Measurements from ENCODE around the gene RAPGEF5.

The RAPGEF5 gene

GRCh38 chr7:22390516-22390915 lies 33.6 kb upstream of the RAPGEF5 start:
- TF ChIP-seq GABPA (IDR thresholded peaks at IDR 0.05; ENCODE audit: low read depth) (no peak), CTCF (IDR thresholded peaks at IDR 0.05; ENCODE audit: insufficient read depth, low read length) (no peak), SPI1 (IDR thresholded peaks at IDR 0.05; ENCODE audit: borderline replicate concordance, low read depth) (no peak), POLR2AphosphoS5 (IDR thresholded peaks at IDR 0.05; ENCODE audit: low read depth) (no peak), REST (IDR thresholded peaks at IDR 0.05; ENCODE audit: insufficient replicate concordance, low read depth) (no peak)
- no peak overlapping the region for H3K4me3 ChIP-seq (replicated peaks; ENCODE audit: insufficient read depth, low read length)
- H3K27me3 ChIP-seq (ENCODE audit: insufficient read depth, poor library complexity, severe bottlenecking) = no peaks in the 10 kb centered on the region
- no peak for DNase-seq (ENCODE audit: low read depth in 1 of 2, low spot score in 1 of 2)
- H3K27ac ChIP-seq (replicated peaks) = no peak overlapping the region

- no peak overlapping the region for H3K27ac ChIP-seq (replicated peaks)
- no peak for DNase-seq (ENCODE audit: low read depth in 1 of 2, low spot score in 1 of 2)
- no peak overlapping the region for H3K4me3 ChIP-seq (replicated peaks; ENCODE audit: insufficient read depth, low read length)
- H3K27me3 ChIP-seq (ENCODE audit: insufficient read depth, poor library complexity, severe bottlenecking) = no peaks in the 10 kb centered on the region
- no peak for TF ChIP-seq GABPA (IDR thresholded peaks at IDR 0.05; ENCODE audit: low read depth)
- no peak for TF ChIP-seq POLR2AphosphoS5 (IDR thresholded peaks at IDR 0.05; ENCODE audit: low read depth)
- TF ChIP-seq SPI1 (IDR thresholded peaks at IDR 0.05; ENCODE audit: borderline replicate concordance, low read depth) = no peak
- no peak for TF ChIP-seq CTCF (IDR thresholded peaks at IDR 0.05; ENCODE audit: insufficient read depth, low read length)
- no peak for TF ChIP-seq REST (IDR thresholded peaks at IDR 0.05; ENCODE audit: insufficient replicate concordance, low read depth)
These were observed 32.9 kb upstream of the RAPGEF5 start for GRCh38 chr7:22389892-22390291.

- TF ChIP-seq REST (IDR thresholded peaks at IDR 0.05; ENCODE audit: insufficient replicate concordance, low read depth) = no peak
- no peak for TF ChIP-seq SPI1 (IDR thresholded peaks at IDR 0.05; ENCODE audit: borderline replicate concordance, low read depth)
- no peak for TF ChIP-seq POLR2AphosphoS5 (IDR thresholded peaks at IDR 0.05; ENCODE audit: low read depth)
- no peak for TF ChIP-seq CTCF (IDR thresholded peaks at IDR 0.05; ENCODE audit: insufficient read depth, low read length)
- TF ChIP-seq GABPA (IDR thresholded peaks at IDR 0.05; ENCODE audit: low read depth) = no peak
- no peak for DNase-seq (ENCODE audit: low read depth in 1 of 2, low spot score in 1 of 2)
- H3K27ac ChIP-seq (replicated peaks) = no peak overlapping the region
- H3K27me3 ChIP-seq (ENCODE audit: insufficient read depth, poor library complexity, severe bottlenecking) = no peaks in the 10 kb centered on the region
- H3K4me3 ChIP-seq (replicated peaks; ENCODE audit: insufficient read depth, low read length) = no peak overlapping the region
These were observed 30.6 kb upstream of the RAPGEF5 start for GRCh38 chr7:22387583-22387982.

Data from HL-60 (cell line).